ENCODE results near the gene PPIB. TPM values are rescaled to one million over a fixed set of nuclear protein-coding genes. Genes with fewer than 3 reads are reported as not detected.
"Not testable (repeated sequence)": the region's sequence is repeated elsewhere in the genome, so short reads cannot be mapped to it uniquely, and the experiment has no call there.

Gene PPIB
- total RNA-seq, 1 donor from 2014 or later = 634 TPM

DNA sequence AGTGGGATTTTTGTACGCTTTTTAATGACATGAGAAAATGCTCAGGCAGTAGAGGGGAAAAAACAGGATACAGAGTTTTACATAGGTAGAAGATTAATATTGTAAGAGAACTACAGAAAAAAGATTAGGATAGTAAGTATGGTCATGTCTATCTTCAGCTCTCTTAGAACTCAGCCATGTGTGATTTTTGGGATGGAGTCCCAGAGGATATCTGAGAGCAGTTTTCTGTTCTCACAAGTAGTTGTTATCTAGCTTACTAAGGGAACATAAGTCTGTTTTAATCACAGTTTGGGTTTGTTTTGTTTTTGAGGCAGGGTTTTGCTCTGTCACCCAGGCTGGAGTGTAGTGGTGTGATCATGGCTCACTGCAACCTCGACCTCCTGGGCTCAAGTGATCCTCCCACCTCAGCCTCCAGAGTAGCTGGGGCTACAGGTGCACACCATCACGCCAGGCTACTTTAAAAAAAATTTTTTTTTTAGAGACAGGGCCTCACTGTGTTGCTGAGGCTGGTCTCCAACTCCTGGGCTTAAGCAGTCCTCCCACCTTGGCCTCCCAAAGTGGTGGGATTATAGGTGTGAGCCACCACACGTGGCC is 52.6 kb downstream of the PPIB start:
- not testable (repeated sequence) for DNase-seq (ENCODE audit: low read depth in 2 of 2)

DNA sequence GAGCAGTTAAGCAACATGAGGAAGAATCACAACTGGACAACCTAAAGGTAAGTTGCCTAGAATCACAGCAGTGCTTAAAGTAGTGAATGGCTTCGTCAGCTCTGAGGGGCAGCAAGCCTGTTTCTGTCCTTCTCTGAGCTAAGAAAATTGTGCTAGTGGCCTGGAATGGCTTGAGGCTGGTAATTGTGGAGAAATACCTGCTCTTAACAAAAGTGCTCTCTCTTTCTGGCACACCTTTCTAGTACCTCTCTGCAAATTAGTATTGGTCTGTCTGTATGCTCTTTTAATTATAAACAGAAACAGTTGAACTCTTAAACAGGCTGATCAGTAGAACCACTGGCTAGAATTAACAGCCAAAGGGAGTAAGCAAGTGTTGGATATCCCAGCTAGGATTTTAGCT is 55.5 kb downstream of the PPIB start:
- no peak for DNase-seq (ENCODE audit: low read depth in 2 of 2)

Other genes starting within 250 kb of the PPIB start
- 7.4 and 10.9 TPM in 2 replicates for gene DAPK2, start 116.5 kb downstream of the PPIB start, total RNA-seq
- 29.2 and 44.4 TPM in 2 replicates for gene CIAO2A, start 69.2 kb downstream of the PPIB start, total RNA-seq
- 33.4 and 47.5 TPM in 2 replicates for gene SNX1, start 67.0 kb downstream of the PPIB start, total RNA-seq
- gene SNX22, start 11.3 kb downstream of the PPIB start, total RNA-seq = under 0.01 TPM in 2 replicates
- gene CSNK1G1, start 193.2 kb upstream of the PPIB start, total RNA-seq = 17.1 and 19.7 TPM in 2 replicates
- 15.7 and 37.5 TPM in 2 replicates for gene PCLAF, start 218.4 kb upstream of the PPIB start, total RNA-seq
- gene TRIP4, start 224.8 kb upstream of the PPIB start, total RNA-seq = 8.6 and 10.9 TPM in 2 replicates